LHCN-M2 (cell line): ENCODE results near the gene RNPS1. TPM values are rescaled to one million over a fixed set of nuclear protein-coding genes. Genes with fewer than 3 reads are reported as not detected.
A peak's percentile ranks its signal among the peaks of the same experiment; 100 is the strongest.
"Not testable (repeated sequence)": the region's sequence is repeated elsewhere in the genome, so short reads cannot be mapped to it uniquely, and the experiment has no call there.

ENCODE experiments used
- DNase-seq: peaks from one replicate; pipeline ENCODE4 v3.0.0-alpha.2; 2012; ENCODE audit warnings: low read depth
- total RNA-seq: library from RNA; depleted of rRNA; stranded (reverse); fragments of >200 nt; gene quantifications from 2 replicates; pipeline ENCODE4 v1.2.3, GENCODE V29; 2014

Gene RNPS1
- total RNA-seq, 1 experiment from 2014 or later = 175 TPM

- DNase-seq = not testable (repeated sequence)
Measured at GRCh38 chr16:2258530-2258929, 9.4 kb downstream of the RNPS1 start.

- DNase-seq = no peak
Measured at GRCh38 chr16:2257726-2258125, 10.2 kb downstream of the RNPS1 start.

- no peak for DNase-seq
Measured at GRCh38 chr16:2256531-2257140, 11.3 kb downstream of the RNPS1 start.

GRCh38 chr16:2253293-2253692, 14.6 kb downstream of the RNPS1 start:
- DNase-seq = no peak

- DNase-seq = no peak
Measured at GRCh38 chr16:2252806-2253148, 15.1 kb downstream of the RNPS1 start.

GRCh38 chr16:2251296-2252111, 16.4 kb downstream of the RNPS1 start, which contains the start of gene ECI1:
ECI1 (minus strand) TSS chr16:2251587; CDS start chr16:2251566, 21 bp downstream.
- peak; percentile 93 for DNase-seq

- DNase-seq = peak; percentile 17
Measured at GRCh38 chr16:2250652-2251295, 17.2 kb downstream of the RNPS1 start.

- DNase-seq = no peak
Measured at GRCh38 chr16:2246301-2246885, 21.5 kb downstream of the RNPS1 start.

GRCh38 chr16:2244926-2245795, 22.8 kb downstream of the RNPS1 start:
- DNase-seq = no peak

GRCh38 chr16:2244301-2244700, 23.6 kb downstream of the RNPS1 start:
- DNase-seq = no peak

GRCh38 chr16:2243781-2244180, 24.1 kb downstream of the RNPS1 start:
- no peak for DNase-seq

GRCh38 chr16:2243031-2243528, 24.8 kb downstream of the RNPS1 start:
- DNase-seq = no peak

- no peak for DNase-seq
Measured at GRCh38 chr16:2242598-2242997, 25.3 kb downstream of the RNPS1 start.

GRCh38 chr16:2240331-2240730, 27.6 kb downstream of the RNPS1 start:
- not testable (repeated sequence) for DNase-seq

GRCh38 chr16:2238838-2239675, 28.9 kb downstream of the RNPS1 start:
- peak; percentile 78 for DNase-seq

- DNase-seq = no peak
Measured at GRCh38 chr16:2238150-2238837, 29.6 kb downstream of the RNPS1 start.

- no peak for DNase-seq
Measured at GRCh38 chr16:2237493-2238149, 30.3 kb downstream of the RNPS1 start.

- DNase-seq = no peak
Measured at GRCh38 chr16:2237102-2237482, 30.8 kb downstream of the RNPS1 start.
